GOT3 (cell line): ENCODE measurements around the gene C4orf50.

Source experiments
- DNase-seq: peaks from one replicate; lab custom pipeline; 2025; ENCODE audit warnings: mixed read lengths; lab: John Stamatoyannopoulos, UW

C4orf50 gene

GRCh38 chr4:5943561-5943960 lies 74.7 kb downstream of the C4orf50 start:
- no peak for DNase-seq

GRCh38 chr4:5942947-5943346 lies 75.3 kb downstream of the C4orf50 start:
- no peak for DNase-seq

GRCh38 chr4:5941601-5942000 lies 76.6 kb downstream of the C4orf50 start:
- DNase-seq, result no peak

GRCh38 chr4:5940470-5941203 lies 77.6 kb downstream of the C4orf50 start:
- DNase-seq, result no peak

GRCh38 chr4:5933996-5934831 lies 84.0 kb downstream of the C4orf50 start:
- no peak for DNase-seq

- no peak for DNase-seq
These were observed 85.1 kb downstream of the C4orf50 start for GRCh38 chr4:5933116-5933515.

GRCh38 chr4:5932035-5932568 lies 86.1 kb downstream of the C4orf50 start:
- DNase-seq, result no peak

- DNase-seq, result no peak
These were observed 86.7 kb downstream of the C4orf50 start for GRCh38 chr4:5931526-5931925.

- no peak for DNase-seq
These were observed 87.4 kb downstream of the C4orf50 start for GRCh38 chr4:5930876-5931275.

- DNase-seq, result no peak
These were observed 87.8 kb downstream of the C4orf50 start for GRCh38 chr4:5930456-5930855.

- no peak for DNase-seq
These were observed 89.3 kb downstream of the C4orf50 start for GRCh38 chr4:5928844-5929420.

- DNase-seq, result no peak
These were observed 90.0 kb downstream of the C4orf50 start for GRCh38 chr4:5928274-5928673.

GRCh38 chr4:5927747-5928146 lies 90.5 kb downstream of the C4orf50 start:
- no peak for DNase-seq

- DNase-seq, result no peak
These were observed 91.1 kb downstream of the C4orf50 start for GRCh38 chr4:5927116-5927515.

- DNase-seq, result no peak
These were observed 91.6 kb downstream of the C4orf50 start for GRCh38 chr4:5926598-5926997.

GRCh38 chr4:5925419-5926200 lies 92.6 kb downstream of the C4orf50 start:
- no peak for DNase-seq

GRCh38 chr4:5924461-5925125 lies 93.6 kb downstream of the C4orf50 start:
- no peak for DNase-seq

GRCh38 chr4:5923376-5923775 lies 94.9 kb downstream of the C4orf50 start:
- DNase-seq, result no peak

GRCh38 chr4:5922556-5922955 lies 95.7 kb downstream of the C4orf50 start:
- DNase-seq, result no peak

- no peak for DNase-seq
These were observed 96.2 kb downstream of the C4orf50 start for GRCh38 chr4:5921981-5922380.
